Measurements from ENCODE around the gene PFDN4. TPM values are rescaled to one million over a fixed set of nuclear protein-coding genes. Genes with fewer than 3 reads are reported as not detected.
A peak's percentile ranks its signal among the peaks of the same experiment; 100 is the strongest.

Gene PFDN4
- total RNA-seq, 1 experiment from 2014 or later, result 246 TPM

GRCh38 chr20:54200487-54201267, 7.2 kb upstream of the PFDN4 start:
- no peak for DNase-seq (ENCODE audit: low read depth)

GRCh38 chr20:54201268-54201846, 6.5 kb upstream of the PFDN4 start:
- DNase-seq (ENCODE audit: low read depth), result no peak

GRCh38 chr20:54203281-54203680, 4.6 kb upstream of the PFDN4 start:
- DNase-seq (ENCODE audit: low read depth), result no peak

GRCh38 chr20:54204063-54204462, 3.8 kb upstream of the PFDN4 start:
- DNase-seq (ENCODE audit: low read depth), result no peak

- DNase-seq (ENCODE audit: low read depth), result no peak
These were observed 3.4 kb upstream of the PFDN4 start for GRCh38 chr20:54204481-54204880.

GRCh38 chr20:54205450-54205849, 2.4 kb upstream of the PFDN4 start:
- DNase-seq (ENCODE audit: low read depth), result no peak

GRCh38 chr20:54207053-54207742, 689 bp upstream of the PFDN4 start:
- DNase-seq (ENCODE audit: low read depth), result no peak

- DNase-seq (ENCODE audit: low read depth), result peak; percentile 81
These were observed 775 bp downstream of the PFDN4 start for GRCh38 chr20:54208548-54209176.

GRCh38 chr20:54209216-54209813, 1.4 kb downstream of the PFDN4 start:
- no peak for DNase-seq (ENCODE audit: low read depth)

GRCh38 chr20:54212226-54212625, 4.3 kb downstream of the PFDN4 start:
- peak; percentile 73 for DNase-seq (ENCODE audit: low read depth)

- no peak for DNase-seq (ENCODE audit: low read depth)
These were observed 5.0 kb downstream of the PFDN4 start for GRCh38 chr20:54212871-54213270.

GRCh38 chr20:54214566-54214965, 6.7 kb downstream of the PFDN4 start:
- DNase-seq (ENCODE audit: low read depth), result no peak

GRCh38 chr20:54215157-54215789, 7.4 kb downstream of the PFDN4 start:
- no peak for DNase-seq (ENCODE audit: low read depth)

GRCh38 chr20:54217762-54218161, 9.9 kb downstream of the PFDN4 start:
- DNase-seq (ENCODE audit: low read depth), result no peak

GRCh38 chr20:54218470-54218869, 10.6 kb downstream of the PFDN4 start:
- DNase-seq (ENCODE audit: low read depth), result no peak

GRCh38 chr20:54219751-54220426, 12.0 kb downstream of the PFDN4 start:
- DNase-seq (ENCODE audit: low read depth), result peak; percentile 70

- no peak for DNase-seq (ENCODE audit: low read depth)
These were observed 12.8 kb downstream of the PFDN4 start for GRCh38 chr20:54220722-54221121.

GRCh38 chr20:54221353-54221752, 13.5 kb downstream of the PFDN4 start:
- DNase-seq (ENCODE audit: low read depth), result no peak

- no peak for DNase-seq (ENCODE audit: low read depth)
These were observed 14.4 kb downstream of the PFDN4 start for GRCh38 chr20:54221996-54222890.

GRCh38 chr20:54223285-54223684, 15.4 kb downstream of the PFDN4 start:
- no peak for DNase-seq (ENCODE audit: low read depth)
